Fibroblast of pulmonary artery (primary cell): ENCODE data around the gene MTTP.

Experiments
- DNase-seq: peaks from one replicate; pipeline ENCODE4 v3.0.0-alpha.2; 2010; ENCODE audit warnings: low read depth
- H3K4me3 ChIP-seq: replicated peaks from 2 replicates; pipeline ENCODE4 v1.5.1; 2011; ENCODE audit warnings: low read depth, mild to moderate bottlenecking, control low read depth, low read length, moderate library complexity
- TF ChIP-seq, protein P1 (sequence below): IDR thresholded peaks from 2 replicates; pipeline ENCODE4 v1.5.1; 2011; ENCODE audit warnings: mild to moderate bottlenecking, control low read depth, low read length, inconsistent platforms; ENCODE audit errors: missing control alignments

MTTP gene

DNA sequence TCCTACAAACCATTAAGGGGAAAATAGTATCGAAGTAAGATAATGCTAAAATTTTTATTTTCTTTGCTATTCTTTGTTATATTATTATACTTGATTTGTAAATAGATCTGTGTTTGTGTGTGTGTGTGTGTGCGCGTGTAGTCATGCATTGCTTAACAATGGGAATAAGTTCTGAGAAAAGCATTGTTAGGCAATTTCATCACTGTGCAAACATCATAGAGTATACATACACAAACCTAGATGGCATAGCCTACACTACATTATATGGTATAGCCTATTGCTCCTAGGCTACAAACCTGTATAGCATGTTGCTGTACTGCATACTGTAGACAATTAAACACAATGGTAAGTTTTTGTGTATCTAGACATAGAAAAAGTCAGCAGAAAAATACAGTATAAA lies 17.1 kb downstream of the MTTP start:
- no peak overlapping the region for H3K4me3 ChIP-seq
- DNase-seq = no peak
- TF ChIP-seq, protein P1, sequence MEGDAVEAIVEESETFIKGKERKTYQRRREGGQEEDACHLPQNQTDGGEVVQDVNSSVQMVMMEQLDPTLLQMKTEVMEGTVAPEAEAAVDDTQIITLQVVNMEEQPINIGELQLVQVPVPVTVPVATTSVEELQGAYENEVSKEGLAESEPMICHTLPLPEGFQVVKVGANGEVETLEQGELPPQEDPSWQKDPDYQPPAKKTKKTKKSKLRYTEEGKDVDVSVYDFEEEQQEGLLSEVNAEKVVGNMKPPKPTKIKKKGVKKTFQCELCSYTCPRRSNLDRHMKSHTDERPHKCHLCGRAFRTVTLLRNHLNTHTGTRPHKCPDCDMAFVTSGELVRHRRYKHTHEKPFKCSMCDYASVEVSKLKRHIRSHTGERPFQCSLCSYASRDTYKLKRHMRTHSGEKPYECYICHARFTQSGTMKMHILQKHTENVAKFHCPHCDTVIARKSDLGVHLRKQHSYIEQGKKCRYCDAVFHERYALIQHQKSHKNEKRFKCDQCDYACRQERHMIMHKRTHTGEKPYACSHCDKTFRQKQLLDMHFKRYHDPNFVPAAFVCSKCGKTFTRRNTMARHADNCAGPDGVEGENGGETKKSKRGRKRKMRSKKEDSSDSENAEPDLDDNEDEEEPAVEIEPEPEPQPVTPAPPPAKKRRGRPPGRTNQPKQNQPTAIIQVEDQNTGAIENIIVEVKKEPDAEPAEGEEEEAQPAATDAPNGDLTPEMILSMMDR = no peak

DNA sequence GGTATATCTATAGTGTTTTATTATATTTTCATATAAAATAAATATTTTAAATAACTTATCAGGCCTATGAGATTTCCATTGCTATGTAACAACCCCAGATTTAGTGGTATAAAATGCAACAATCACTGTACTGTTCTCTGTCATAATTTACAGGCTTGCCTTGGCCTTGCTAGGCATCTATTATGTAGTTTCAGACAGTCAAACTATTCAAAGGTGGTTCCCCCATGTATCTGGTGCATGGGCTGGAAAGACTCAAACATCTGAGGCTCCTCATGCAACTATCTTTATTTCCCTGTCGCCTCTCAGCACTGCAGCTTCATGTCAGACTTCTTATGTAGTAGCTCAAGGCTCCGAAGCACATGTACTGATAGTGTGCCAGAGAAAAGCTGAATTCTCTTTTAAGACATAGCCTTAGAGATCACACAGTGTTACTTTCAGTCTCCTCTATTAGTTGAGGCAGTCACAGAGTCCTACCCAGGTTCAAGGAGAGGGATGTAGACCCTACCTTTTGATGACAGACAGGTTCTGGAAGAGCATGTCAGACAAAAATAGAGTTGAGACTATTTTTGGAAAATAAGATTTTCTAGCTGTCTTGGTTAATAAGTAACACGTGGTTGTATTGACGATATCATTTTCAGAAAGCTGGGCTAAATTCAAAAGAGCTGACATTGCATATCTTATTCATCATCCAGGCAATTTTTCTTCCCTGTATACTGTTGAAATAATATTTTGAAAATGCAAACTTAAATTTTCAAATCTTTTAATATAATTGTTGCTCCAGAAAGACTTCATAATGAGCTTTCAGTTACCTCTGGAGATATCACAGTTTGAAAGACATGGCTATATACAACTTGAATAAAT lies 19.4 kb downstream of the MTTP start:
- TF ChIP-seq, protein P1 = no peak
- H3K4me3 ChIP-seq = no peak overlapping the region
- DNase-seq = no peak

DNA sequence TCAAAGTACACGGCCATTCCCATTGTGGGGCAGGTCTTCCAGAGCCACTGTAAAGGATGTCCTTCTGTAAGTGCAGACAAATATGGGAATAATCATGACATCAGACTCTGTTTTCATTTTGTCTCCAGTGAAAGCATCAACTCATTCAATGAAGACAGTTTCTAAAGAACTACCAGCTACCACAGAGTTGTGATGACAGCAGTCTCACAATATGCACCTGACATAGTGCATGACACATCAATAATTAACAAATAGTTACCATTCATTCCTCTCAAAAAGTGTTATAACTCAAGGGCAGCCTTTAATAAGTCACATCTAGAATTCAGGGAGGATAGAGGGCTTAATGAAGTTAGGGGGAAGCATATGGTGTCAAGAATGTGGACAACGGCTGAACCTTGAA lies 20.2 kb downstream of the MTTP start:
- H3K4me3 ChIP-seq = no peak overlapping the region
- TF ChIP-seq, protein P1 = no peak
- DNase-seq = no peak

DNA sequence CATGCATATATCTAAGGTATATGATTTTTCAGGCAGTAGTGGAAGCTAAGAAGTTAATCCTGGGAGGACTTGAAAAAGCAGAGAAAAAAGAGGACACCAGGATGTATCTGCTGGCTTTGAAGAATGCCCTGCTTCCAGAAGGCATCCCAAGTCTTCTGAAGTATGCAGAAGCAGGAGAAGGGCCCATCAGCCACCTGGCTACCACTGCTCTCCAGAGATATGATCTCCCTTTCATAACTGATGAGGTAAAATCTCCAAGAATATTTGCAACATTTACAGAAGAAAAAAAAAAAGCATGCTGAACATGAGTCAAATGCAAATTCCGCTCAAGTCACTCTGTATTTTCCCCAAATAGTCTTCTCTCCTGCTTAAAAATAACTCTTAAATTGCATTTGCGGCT lies 32.1 kb downstream of the MTTP start:
- TF ChIP-seq, protein P1 = no peak

DNA sequence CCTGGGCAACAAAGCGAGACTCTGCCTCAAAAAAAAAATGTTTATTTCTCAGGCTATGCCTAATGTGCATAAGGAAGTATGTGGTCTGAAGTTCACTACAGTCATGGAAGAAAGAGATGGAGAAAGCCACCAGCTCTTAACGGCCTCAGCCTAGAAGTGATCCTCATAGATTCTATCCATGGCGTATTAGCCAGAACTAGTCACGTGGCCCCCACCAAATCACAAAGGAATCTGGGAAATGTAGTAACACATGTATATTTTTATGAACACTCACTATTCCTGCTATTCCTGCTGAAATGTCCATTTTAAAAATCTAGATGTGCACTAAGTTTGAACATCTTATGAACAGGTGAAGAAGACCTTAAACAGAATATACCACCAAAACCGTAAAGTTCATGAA lies 33.8 kb downstream of the MTTP start:
- no peak overlapping the region for H3K4me3 ChIP-seq
- no peak for DNase-seq
- TF ChIP-seq, protein P1 = no peak

More for the DNA sequence above, 32.1 kb downstream of the MTTP start:
- no peak overlapping the region for H3K4me3 ChIP-seq
- DNase-seq = no peak

DNA sequence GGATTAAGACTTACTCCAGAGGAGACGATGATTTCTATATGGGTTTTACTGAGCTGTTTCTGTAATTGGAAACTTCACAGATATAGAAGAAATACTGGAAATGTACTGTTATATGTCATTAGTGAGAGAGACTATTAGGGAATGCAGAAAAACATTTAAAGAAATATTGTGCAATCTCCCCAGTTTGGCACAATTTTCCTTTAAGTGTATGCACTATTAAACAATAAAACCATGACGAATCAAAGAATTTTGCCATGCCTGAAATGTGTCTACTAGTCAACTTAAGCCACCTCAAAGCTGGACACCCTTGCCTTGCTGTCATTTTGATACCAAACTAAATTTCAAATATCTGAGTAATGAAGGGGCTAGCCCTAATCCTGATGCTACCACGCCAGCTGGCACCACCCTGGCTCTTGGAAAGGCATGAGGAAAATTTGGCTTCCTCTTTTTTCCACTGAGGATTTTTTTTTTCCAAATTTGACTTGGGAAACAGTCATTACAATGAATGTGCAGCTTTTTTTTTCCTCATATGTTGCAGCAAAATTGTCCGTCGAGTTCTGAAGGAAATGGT lies 36.1 kb downstream of the MTTP start:
- H3K4me3 ChIP-seq = no peak overlapping the region

More for the DNA sequence above, 36.1 kb downstream of the MTTP start:
- DNase-seq = peak; percentile 7
- TF ChIP-seq, protein P1 = no peak
